DND-41 (cell line): ENCODE data around the gene ATXN1.

Source experiments
- ATAC-seq: fragments of 200-7000 bp; cut with Tn5 transposase; 3 replicates; pipeline ENCODE4 v1.9.1; 2021; ENCODE audit warnings: low read depth; ENCODE audit not compliant: insufficient read depth
- DNase-seq: peaks from one replicate; pipeline ENCODE4 v3.0.0-alpha.2; 2020
- H2AFZ ChIP-seq: 2 replicates; pipeline ENCODE4 v1.6.0; 2012; ENCODE audit warnings: low read depth, low read length
- H3K27ac ChIP-seq: 2 replicates; pipeline ENCODE4 v1.5.1; 2012; ENCODE audit warnings: low read length, inconsistent platforms
- H3K27me3 ChIP-seq: fragments of 200-600 bp; sonication (generic); 2 replicates; pipeline ENCODE4 v1.6.0; 2012; ENCODE audit warnings: low read length, mild to moderate bottlenecking, inconsistent platforms; ENCODE audit not compliant: insufficient read depth, poor library complexity
- H3K36me3 ChIP-seq: 2 replicates; pipeline ENCODE4 v1.5.1; 2012; ENCODE audit warnings: low read length, inconsistent platforms; ENCODE audit not compliant: insufficient read depth
- H3K4me1 ChIP-seq: 2 replicates; pipeline ENCODE4 v1.5.1; 2012; ENCODE audit warnings: mild to moderate bottlenecking, low read length; ENCODE audit not compliant: insufficient read depth
- H3K4me2 ChIP-seq: 2 replicates; pipeline ENCODE4 v1.6.0; 2012; ENCODE audit warnings: mild to moderate bottlenecking, moderate library complexity, low read length, inconsistent platforms; ENCODE audit not compliant: insufficient read depth
- H3K4me3 ChIP-seq, 2 experiments: fragments of 200-600 bp in 1 of 2; shearing (Covaris generic) in 1 of 2; 2 replicates each; pipeline ENCODE4 v1.5.1; 2012 to 2016; ENCODE audit warnings: inconsistent platforms in 2 of 2, low read length in 2 of 2, mild to moderate bottlenecking in 2 of 2, low read depth in 1 of 2, moderate library complexity in 1 of 2
- H3K79me2 ChIP-seq: 2 replicates; pipeline ENCODE4 v1.6.0; 2012; ENCODE audit warnings: low read length, inconsistent platforms; ENCODE audit not compliant: insufficient read depth
- H3K9ac ChIP-seq: 2 replicates; pipeline ENCODE4 v1.6.0; 2012; ENCODE audit warnings: low read depth, mild to moderate bottlenecking, inconsistent platforms, low read length, moderate library complexity
- H3K9me3 ChIP-seq: 2 replicates; pipeline ENCODE4 v1.5.1; 2012; ENCODE audit warnings: low read length, moderate library complexity, mild to moderate bottlenecking, inconsistent platforms; ENCODE audit not compliant: insufficient read depth, severe bottlenecking
- H4K20me1 ChIP-seq: 2 replicates; pipeline ENCODE4 v1.6.0; 2012; ENCODE audit warnings: low read length; ENCODE audit not compliant: insufficient read depth
- EZH2 ChIP-seq: IDR thresholded peaks from 3 replicates; pipeline ENCODE4 v1.6.1; 2012; ENCODE audit warnings: borderline replicate concordance, low read depth, mild to moderate bottlenecking, moderate library complexity, low read length, inconsistent platforms; ENCODE audit not compliant: severe bottlenecking
- TF ChIP-seq, protein P1 (sequence below): IDR thresholded peaks from 2 replicates; pipeline ENCODE4 v1.5.1; 2012; ENCODE audit warnings: borderline replicate concordance, low read length, moderate library complexity, mild to moderate bottlenecking; ENCODE audit not compliant: poor library complexity, severe bottlenecking; ENCODE audit errors: extremely low read depth

ATXN1 gene

DNA sequence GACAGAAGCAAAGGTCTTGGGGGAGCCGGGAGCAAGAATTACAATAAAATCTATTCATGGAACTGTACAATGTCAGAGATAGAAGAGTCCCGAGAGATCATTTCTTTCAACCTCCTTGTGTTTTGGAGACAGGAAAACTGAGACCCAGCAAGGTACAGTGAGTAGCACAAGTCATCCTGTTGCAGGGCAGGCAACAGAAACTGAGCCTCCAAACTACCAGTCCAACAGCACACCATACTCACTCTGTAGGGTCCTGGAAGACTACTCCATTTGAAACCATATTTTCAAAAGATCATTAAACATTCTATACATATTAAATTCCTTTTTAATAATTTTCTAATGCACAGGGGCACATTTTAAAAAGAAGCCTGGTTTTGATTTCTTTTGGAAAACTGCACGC, 14.4 kb downstream of the ATXN1 start:
- TF ChIP-seq, protein P1, sequence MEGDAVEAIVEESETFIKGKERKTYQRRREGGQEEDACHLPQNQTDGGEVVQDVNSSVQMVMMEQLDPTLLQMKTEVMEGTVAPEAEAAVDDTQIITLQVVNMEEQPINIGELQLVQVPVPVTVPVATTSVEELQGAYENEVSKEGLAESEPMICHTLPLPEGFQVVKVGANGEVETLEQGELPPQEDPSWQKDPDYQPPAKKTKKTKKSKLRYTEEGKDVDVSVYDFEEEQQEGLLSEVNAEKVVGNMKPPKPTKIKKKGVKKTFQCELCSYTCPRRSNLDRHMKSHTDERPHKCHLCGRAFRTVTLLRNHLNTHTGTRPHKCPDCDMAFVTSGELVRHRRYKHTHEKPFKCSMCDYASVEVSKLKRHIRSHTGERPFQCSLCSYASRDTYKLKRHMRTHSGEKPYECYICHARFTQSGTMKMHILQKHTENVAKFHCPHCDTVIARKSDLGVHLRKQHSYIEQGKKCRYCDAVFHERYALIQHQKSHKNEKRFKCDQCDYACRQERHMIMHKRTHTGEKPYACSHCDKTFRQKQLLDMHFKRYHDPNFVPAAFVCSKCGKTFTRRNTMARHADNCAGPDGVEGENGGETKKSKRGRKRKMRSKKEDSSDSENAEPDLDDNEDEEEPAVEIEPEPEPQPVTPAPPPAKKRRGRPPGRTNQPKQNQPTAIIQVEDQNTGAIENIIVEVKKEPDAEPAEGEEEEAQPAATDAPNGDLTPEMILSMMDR = no peak
- no peak for TF ChIP-seq EZH2
- Histone ChIP-seq H3K4me1 (no peaks in the 10 kb centered on the region), H3K79me2 (no peaks in the 10 kb centered on the region), H4K20me1 (peaks cover 4% of the 10 kb centered on the region; the same call in 1 of the 2 replicates), H3K4me3 (no peak overlapping the region), H3K9ac (no peak overlapping the region), H3K4me2 (no peak overlapping the region), H2AFZ (no peak overlapping the region), H3K27ac (no peak overlapping the region), H3K36me3 (no peaks in the 10 kb centered on the region), H3K27me3 (peaks cover 3% of the 10 kb centered on the region), H3K9me3 (no peaks in the 10 kb centered on the region)
- no peak for DNase-seq
- no peak for ATAC-seq

DNA sequence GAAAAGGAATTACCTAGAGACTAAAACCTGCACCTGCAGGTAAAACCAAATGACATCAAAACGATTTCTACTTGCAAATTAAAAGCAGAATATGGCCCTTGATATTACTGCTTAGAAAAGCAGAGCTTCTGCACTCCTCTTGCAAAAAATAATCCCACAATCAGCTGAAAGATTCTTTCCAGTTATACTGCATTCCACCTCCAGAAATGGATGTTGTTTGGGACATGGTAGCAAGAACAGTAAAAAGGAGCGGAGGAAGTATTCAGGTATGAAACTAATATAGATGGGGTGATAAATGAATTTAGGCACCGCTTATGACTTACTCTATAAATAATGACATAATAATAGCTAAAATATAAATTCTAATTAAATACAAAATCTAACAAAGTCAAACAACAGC, 14.9 kb downstream of the ATXN1 start:
- DNase-seq (no peak), ATAC-seq (no peak)
- Histone ChIP-seq H3K9ac (no peak overlapping the region), H3K4me1 (no peaks in the 10 kb centered on the region), H3K27ac (no peak overlapping the region), H3K9me3 (no peaks in the 10 kb centered on the region), H4K20me1 (peaks cover 4% of the 10 kb centered on the region; the same call in 1 of the 2 replicates), H3K79me2 (no peaks in the 10 kb centered on the region), H3K36me3 (no peaks in the 10 kb centered on the region), H3K27me3 (peaks cover 3% of the 10 kb centered on the region), H3K4me2 (no peak overlapping the region), H2AFZ (no peak overlapping the region), H3K4me3 (no peak overlapping the region)
- TF ChIP-seq, protein P1 = no peak

DNA sequence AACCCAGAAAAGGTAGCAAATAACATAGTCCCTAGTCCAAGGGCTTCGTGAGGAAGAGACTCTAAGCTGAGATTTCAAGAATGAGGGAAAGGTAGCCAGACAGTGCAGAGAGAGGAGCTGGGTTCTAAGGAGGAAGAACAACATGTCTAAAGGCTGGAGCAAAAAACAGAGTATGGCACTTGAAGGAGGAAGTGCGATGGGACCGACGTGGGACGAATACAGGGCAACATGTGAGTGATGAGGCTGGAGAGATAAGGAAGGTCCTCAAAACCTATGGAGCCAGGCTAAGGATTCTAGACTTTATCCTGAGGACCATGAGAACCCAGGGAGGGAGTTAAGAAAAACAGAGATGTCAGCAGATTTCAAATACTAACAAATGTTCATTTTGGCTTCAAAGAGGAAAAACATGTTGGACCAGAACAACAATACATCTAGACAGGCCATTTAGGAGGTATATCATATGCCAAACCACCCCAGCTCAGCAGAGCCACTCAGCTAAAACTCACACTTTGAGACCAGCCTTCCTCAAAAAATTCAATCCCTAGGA, 17.5 kb downstream of the ATXN1 start:
- Histone ChIP-seq H3K79me2 (no peaks in the 10 kb centered on the region), H3K36me3 (no peaks in the 10 kb centered on the region), H4K20me1 (peaks cover 4% of the 10 kb centered on the region; the same call in 1 of the 2 replicates), H3K9ac (no peak overlapping the region), H3K9me3 (no peaks in the 10 kb centered on the region), H3K27me3 (peaks cover 3% of the 10 kb centered on the region), H3K4me1 (no peaks in the 10 kb centered on the region), H3K27ac (no peak overlapping the region), H3K4me2 (no peak overlapping the region), H2AFZ (no peak overlapping the region), H3K4me3 (no peak overlapping the region)
- DNase-seq = no peak
- ATAC-seq = no peak
- TF ChIP-seq EZH2 = no peak
- TF ChIP-seq, protein P1 = no peak

DNA sequence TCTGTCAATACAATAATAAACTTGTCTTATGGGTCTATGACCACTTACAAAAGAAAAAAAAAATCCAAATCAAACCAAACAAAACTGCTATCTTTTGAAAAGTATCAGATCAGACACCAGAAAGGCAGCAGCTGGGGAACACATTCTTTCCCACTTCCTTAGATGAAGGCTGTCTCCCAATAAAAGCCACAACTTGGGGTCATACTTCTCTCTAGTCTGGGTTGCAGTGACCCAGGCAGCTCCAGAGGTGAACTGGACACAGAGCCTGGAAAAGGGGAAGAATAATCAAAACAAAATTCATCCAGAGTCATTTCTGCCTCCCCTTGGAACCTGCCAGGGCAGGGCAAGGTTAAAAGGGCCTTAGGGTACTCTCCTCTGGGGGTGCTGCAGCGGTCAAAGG, 19.1 kb downstream of the ATXN1 start:
- Histone ChIP-seq H3K79me2 (no peaks in the 10 kb centered on the region), H3K4me3 (no peak overlapping the region), H3K9me3 (no peaks in the 10 kb centered on the region), H3K4me2 (no peak overlapping the region), H4K20me1 (peaks cover 4% of the 10 kb centered on the region; the same call in 1 of the 2 replicates), H3K36me3 (no peaks in the 10 kb centered on the region), H3K4me1 (no peaks in the 10 kb centered on the region), H2AFZ (no peak overlapping the region), H3K9ac (no peak overlapping the region), H3K27me3 (peaks cover 3% of the 10 kb centered on the region), H3K27ac (no peak overlapping the region)
- TF ChIP-seq, protein P1 = no peak
- no peak for TF ChIP-seq EZH2
- no peak for ATAC-seq
- DNase-seq = no peak
